Measurements from ENCODE around the gene SCN3B. TPM values are rescaled to one million over a fixed set of nuclear protein-coding genes. Genes with fewer than 3 reads are reported as not detected.
A peak's percentile ranks its signal among the peaks of the same experiment; 100 is the strongest.

SCN3B gene
- total and polyA plus RNA-seq, 9 donors, result 12.8 to 28.2 (median 19.2) TPM

GRCh38 chr11:123581651-123582399, 72.6 kb downstream of the SCN3B start:
- Histone ChIP-seq H3K9me3 (replicated peaks; ENCODE audit: control insufficient read depth, low read depth, low read length) (no peaks in the 10 kb centered on the region), H3K4me1 (ENCODE audit: control insufficient read depth, insufficient read depth, low read length) (peaks cover 29% of the 10 kb centered on the region), H3K27ac (ENCODE audit: low read length) (no peak overlapping the region), H3K27me3 (ENCODE audit: control insufficient read depth, insufficient read depth, low read length) (no peaks in the 10 kb centered on the region), H3K4me3 (ENCODE audit: low read length) (no peak overlapping the region), H3K36me3 (ENCODE audit: control insufficient read depth, insufficient read depth, low read length) (no peaks in the 10 kb centered on the region)
- WGBS (ENCODE audit: insufficient coverage), result 71% methylated on average over 18 of the region's 22 CpGs
- no peak for DNase-seq

- Histone ChIP-seq H3K27ac (ENCODE audit: low read length) (no peak overlapping the region), H3K4me1 (ENCODE audit: control insufficient read depth, insufficient read depth, low read length) (peaks cover 18% of the 10 kb centered on the region), H3K4me3 (ENCODE audit: low read length) (no peak overlapping the region), H3K9me3 (replicated peaks; ENCODE audit: control insufficient read depth, low read depth, low read length) (no peaks in the 10 kb centered on the region), H3K27me3 (ENCODE audit: control insufficient read depth, insufficient read depth, low read length) (no peaks in the 10 kb centered on the region), H3K36me3 (ENCODE audit: control insufficient read depth, insufficient read depth, low read length) (no peaks in the 10 kb centered on the region)
- WGBS (ENCODE audit: insufficient coverage), result 6% methylated on average over 20 of the region's 25 CpGs
- peak; percentile 43 for DNase-seq
Observed at GRCh38 chr11:123580557-123581275, 73.7 kb downstream of the SCN3B start.

GRCh38 chr11:123580137-123580536, 74.3 kb downstream of the SCN3B start:
- Histone ChIP-seq H3K36me3 (ENCODE audit: control insufficient read depth, insufficient read depth, low read length) (no peaks in the 10 kb centered on the region), H3K9me3 (replicated peaks; ENCODE audit: control insufficient read depth, low read depth, low read length) (no peaks in the 10 kb centered on the region), H3K27ac (ENCODE audit: low read length) (no peak overlapping the region), H3K4me1 (ENCODE audit: control insufficient read depth, insufficient read depth, low read length) (peaks cover 12% of the 10 kb centered on the region), H3K4me3 (ENCODE audit: low read length) (no peak overlapping the region), H3K27me3 (ENCODE audit: control insufficient read depth, insufficient read depth, low read length) (no peaks in the 10 kb centered on the region)
- DNase-seq, result no peak
- 66% methylated on average over 4 of the region's 6 CpGs for WGBS (ENCODE audit: insufficient coverage)

GRCh38 chr11:123579482-123579812, 75.0 kb downstream of the SCN3B start:
- peaks cover 1% of the 10 kb centered on the region for H3K27me3 ChIP-seq (ENCODE audit: control insufficient read depth, insufficient read depth, low read length)
- no peaks in the 10 kb centered on the region for H3K36me3 ChIP-seq (ENCODE audit: control insufficient read depth, insufficient read depth, low read length)
- no peak for DNase-seq
- H3K4me3 ChIP-seq (ENCODE audit: low read length), result no peak overlapping the region
- no peaks in the 10 kb centered on the region for H3K9me3 ChIP-seq (replicated peaks; ENCODE audit: control insufficient read depth, low read depth, low read length)
- H3K27ac ChIP-seq (ENCODE audit: low read length), result no peak overlapping the region
- WGBS (ENCODE audit: insufficient coverage), result 83% methylated on average over 4 of the region's 5 CpGs
- peaks cover 5% of the 10 kb centered on the region for H3K4me1 ChIP-seq (ENCODE audit: control insufficient read depth, insufficient read depth, low read length)

Other genes starting within 250 kb of the SCN3B start
- gene GRAMD1B, start 224.4 kb downstream of the SCN3B start, total RNA-seq, result 7.4 TPM
- gene GRAMD1B, start 224.4 kb downstream of the SCN3B start, polyA plus RNA-seq (ENCODE audit: insufficient read depth in 1 of 8, insufficient read length in 8 of 8, low replicate concordance in 1 of 8), result 10 to 100 TPM in 2 of 8 donors, 1 to 10 TPM in 6; 6.9 to 10.9 (median 8.9) TPM
- 13.6 TPM for gene ZNF202, start 87.0 kb upstream of the SCN3B start, total RNA-seq
- gene ZNF202, start 87.0 kb upstream of the SCN3B start, polyA plus RNA-seq (ENCODE audit: insufficient read depth in 1 of 8, insufficient read length in 8 of 8, low replicate concordance in 1 of 8), result 10 to 100 TPM; 13.0 to 22.8 (median 16.7) TPM
- gene OR6X1, start 99.9 kb upstream of the SCN3B start, total RNA-seq, result not detected
- not detected for gene OR6X1, start 99.9 kb upstream of the SCN3B start, polyA plus RNA-seq (ENCODE audit: insufficient read depth in 1 of 8, insufficient read length in 8 of 8, low replicate concordance in 1 of 8)
- not detected for gene OR6M1, start 151.7 kb upstream of the SCN3B start, total RNA-seq
- not detected for gene OR6M1, start 151.7 kb upstream of the SCN3B start, polyA plus RNA-seq (ENCODE audit: insufficient read depth in 1 of 8, insufficient read length in 8 of 8, low replicate concordance in 1 of 8)
- gene TMEM225, start 231.0 kb upstream of the SCN3B start, total RNA-seq, result not detected
- gene TMEM225, start 231.0 kb upstream of the SCN3B start, polyA plus RNA-seq (ENCODE audit: insufficient read depth in 1 of 8, insufficient read length in 8 of 8, low replicate concordance in 1 of 8), result not detected
- 0.04 TPM for gene OR8D4, start 247.5 kb upstream of the SCN3B start, total RNA-seq
- gene OR8D4, start 247.5 kb upstream of the SCN3B start, polyA plus RNA-seq (ENCODE audit: insufficient read depth in 1 of 8, insufficient read length in 8 of 8, low replicate concordance in 1 of 8), result under 1 TPM in 5 of 8 donors, not detected in 3; 0.06 to 0.09 (median 0.08) TPM